GM21515 (cell line): ENCODE measurements around the gene MYO3B.
A peak's percentile ranks its signal among the peaks of the same experiment; 100 is the strongest.

Experiments used
- ATAC-seq: cut with Tn5 transposase; IDR thresholded peaks from one replicate; pipeline ENCODE4 v1.9.1; 2021; ENCODE audit not compliant: unreplicated experiment

The MYO3B gene

GRCh38 chr2:170177950-170178781 is at the start of gene MYO3B:
Gene MYO3B (plus strand): TSS chr2:170178147. CDS start chr2:170178288, 141 bp downstream.
- ATAC-seq = no peak

- peak; percentile 44 for ATAC-seq
Measured at GRCh38 chr2:170139276-170139967, 38.5 kb upstream of the MYO3B start.

GRCh38 chr2:170140561-170140960 is 37.4 kb upstream of the MYO3B start:
- ATAC-seq = no peak

GRCh38 chr2:170141865-170142264 is 36.1 kb upstream of the MYO3B start:
- no peak for ATAC-seq

GRCh38 chr2:170142502-170142901 is 35.4 kb upstream of the MYO3B start:
- no peak for ATAC-seq

- no peak for ATAC-seq
Measured at GRCh38 chr2:170143045-170143717, 34.8 kb upstream of the MYO3B start.

GRCh38 chr2:170144761-170145160 is 33.2 kb upstream of the MYO3B start:
- ATAC-seq = no peak

- no peak for ATAC-seq
Measured at GRCh38 chr2:170145191-170145590, 32.8 kb upstream of the MYO3B start.

GRCh38 chr2:170145675-170146432 is 32.1 kb upstream of the MYO3B start:
- ATAC-seq = no peak

GRCh38 chr2:170146784-170147183 is 31.2 kb upstream of the MYO3B start:
- ATAC-seq = no peak

GRCh38 chr2:170147576-170147975 is 30.4 kb upstream of the MYO3B start:
- ATAC-seq = no peak

- no peak for ATAC-seq
Measured at GRCh38 chr2:170148161-170148560, 29.8 kb upstream of the MYO3B start.

GRCh38 chr2:170152421-170152820 is 25.5 kb upstream of the MYO3B start:
- ATAC-seq = no peak

- peak; percentile 53 for ATAC-seq
Measured at GRCh38 chr2:170155022-170155722, 22.8 kb upstream of the MYO3B start.

- no peak for ATAC-seq
Measured at GRCh38 chr2:170155723-170156253, 22.2 kb upstream of the MYO3B start.

- ATAC-seq = no peak
Measured at GRCh38 chr2:170156592-170156991, 21.4 kb upstream of the MYO3B start.

- ATAC-seq = no peak
Measured at GRCh38 chr2:170157025-170157684, 20.8 kb upstream of the MYO3B start.

GRCh38 chr2:170159060-170159459 is 18.9 kb upstream of the MYO3B start:
- ATAC-seq = no peak

GRCh38 chr2:170161516-170162270 is 16.3 kb upstream of the MYO3B start:
- no peak for ATAC-seq
